Activated CD4-positive, alpha-beta T cell treated with anti-CD3 and anti-CD28 coated beads, Interleukin-2, amount 50 U/mL, for 24 hours (primary cell): ENCODE measurements around the gene CLPTM1.
A peak's percentile ranks its signal among the peaks of the same experiment; 100 is the strongest.
"Not testable (repeated sequence)": the region's sequence is repeated elsewhere in the genome, so short reads cannot be mapped to it uniquely, and the experiment has no call there.

Experiments
- DNase-seq, 2 donors: peaks; one replicate each; pipeline ENCODE4 v3.0.0-alpha.2; 2020; ENCODE audit warnings: low read depth in 1 of 2, low spot score in 1 of 2

Gene CLPTM1, protein sequence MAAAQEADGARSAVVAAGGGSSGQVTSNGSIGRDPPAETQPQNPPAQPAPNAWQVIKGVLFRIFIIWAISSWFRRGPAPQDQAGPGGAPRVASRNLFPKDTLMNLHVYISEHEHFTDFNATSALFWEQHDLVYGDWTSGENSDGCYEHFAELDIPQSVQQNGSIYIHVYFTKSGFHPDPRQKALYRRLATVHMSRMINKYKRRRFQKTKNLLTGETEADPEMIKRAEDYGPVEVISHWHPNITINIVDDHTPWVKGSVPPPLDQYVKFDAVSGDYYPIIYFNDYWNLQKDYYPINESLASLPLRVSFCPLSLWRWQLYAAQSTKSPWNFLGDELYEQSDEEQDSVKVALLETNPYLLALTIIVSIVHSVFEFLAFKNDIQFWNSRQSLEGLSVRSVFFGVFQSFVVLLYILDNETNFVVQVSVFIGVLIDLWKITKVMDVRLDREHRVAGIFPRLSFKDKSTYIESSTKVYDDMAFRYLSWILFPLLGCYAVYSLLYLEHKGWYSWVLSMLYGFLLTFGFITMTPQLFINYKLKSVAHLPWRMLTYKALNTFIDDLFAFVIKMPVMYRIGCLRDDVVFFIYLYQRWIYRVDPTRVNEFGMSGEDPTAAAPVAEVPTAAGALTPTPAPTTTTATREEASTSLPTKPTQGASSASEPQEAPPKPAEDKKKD

DNA sequence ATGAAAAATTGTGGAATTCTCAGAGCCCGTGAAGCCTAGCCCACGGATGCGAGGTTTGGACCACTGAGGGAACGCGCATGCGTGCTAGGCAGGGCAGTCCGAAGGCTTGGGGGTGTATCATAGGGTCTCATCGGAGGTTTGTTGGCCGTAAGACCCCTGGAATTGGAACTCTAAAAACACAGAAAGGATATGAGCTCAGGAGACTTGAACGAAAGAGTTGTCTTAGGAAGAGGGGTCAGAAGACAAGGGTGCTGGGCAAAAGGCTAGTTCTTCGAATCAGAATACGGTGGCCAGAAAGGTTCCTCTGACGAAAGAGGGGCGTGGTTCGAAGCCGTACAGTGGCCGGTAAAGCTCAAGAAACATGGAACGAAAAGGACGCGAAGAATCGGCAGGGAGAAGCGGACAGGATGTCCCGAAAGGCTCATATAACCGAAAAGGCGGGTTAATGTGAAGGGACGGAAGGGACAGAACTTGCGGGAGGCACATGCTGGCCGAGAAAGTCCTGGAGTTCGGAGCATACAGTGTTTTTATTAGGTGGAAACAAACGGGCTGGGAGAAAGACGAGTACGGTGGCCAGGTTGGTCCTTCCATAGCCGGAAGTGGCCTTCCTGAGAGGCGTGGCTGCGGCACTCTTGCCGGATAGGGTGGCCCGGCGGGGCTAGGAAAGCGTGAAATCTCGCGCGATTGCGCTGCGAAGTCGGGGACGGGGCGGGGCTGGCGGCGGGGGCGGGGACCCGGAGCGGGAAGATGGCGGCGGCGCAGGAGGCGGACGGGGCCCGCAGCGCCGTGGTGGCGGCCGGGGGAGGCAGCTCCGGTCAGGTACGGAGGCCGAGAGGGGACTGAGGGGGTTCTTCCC is at the start of gene CLPTM1:
Gene CLPTM1, plus strand, starts transcription at position 732 of the 856 bp plus-strand sequence. Its CDS starts 16 bp downstream, at position 748.
- DNase-seq: peak; percentile 94 to 95

DNA sequence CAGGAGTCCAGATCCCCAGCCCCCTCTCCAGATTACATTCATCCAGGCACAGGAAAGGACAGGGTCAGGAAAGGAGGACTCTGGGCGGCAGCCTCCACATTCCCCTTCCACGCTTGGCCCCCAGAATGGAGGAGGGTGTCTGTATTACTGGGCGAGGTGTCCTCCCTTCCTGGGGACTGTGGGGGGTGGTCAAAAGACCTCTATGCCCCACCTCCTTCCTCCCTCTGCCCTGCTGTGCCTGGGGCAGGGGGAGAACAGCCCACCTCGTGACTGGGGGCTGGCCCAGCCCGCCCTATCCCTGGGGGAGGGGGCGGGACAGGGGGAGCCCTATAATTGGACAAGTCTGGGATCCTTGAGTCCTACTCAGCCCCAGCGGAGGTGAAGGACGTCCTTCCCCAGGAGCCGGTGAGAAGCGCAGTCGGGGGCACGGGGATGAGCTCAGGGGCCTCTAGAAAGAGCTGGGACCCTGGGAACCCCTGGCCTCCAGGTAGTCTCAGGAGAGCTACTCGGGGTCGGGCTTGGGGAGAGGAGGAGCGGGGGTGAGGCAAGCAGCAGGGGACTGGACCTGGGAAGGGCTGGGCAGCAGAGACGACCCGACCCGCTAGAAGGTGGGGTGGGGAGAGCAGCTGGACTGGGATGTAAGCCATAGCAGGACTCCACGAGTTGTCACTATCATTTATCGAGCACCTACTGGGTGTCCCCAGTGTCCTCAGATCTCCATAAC is 49.6 kb upstream of the CLPTM1 start, which contains the start of gene APOE:
Gene APOE, plus strand, starts transcription at position 360 of the 724 bp plus-strand sequence. CDS start 829 bp downstream, outside the sequence.
- no peak for DNase-seq

DNA sequence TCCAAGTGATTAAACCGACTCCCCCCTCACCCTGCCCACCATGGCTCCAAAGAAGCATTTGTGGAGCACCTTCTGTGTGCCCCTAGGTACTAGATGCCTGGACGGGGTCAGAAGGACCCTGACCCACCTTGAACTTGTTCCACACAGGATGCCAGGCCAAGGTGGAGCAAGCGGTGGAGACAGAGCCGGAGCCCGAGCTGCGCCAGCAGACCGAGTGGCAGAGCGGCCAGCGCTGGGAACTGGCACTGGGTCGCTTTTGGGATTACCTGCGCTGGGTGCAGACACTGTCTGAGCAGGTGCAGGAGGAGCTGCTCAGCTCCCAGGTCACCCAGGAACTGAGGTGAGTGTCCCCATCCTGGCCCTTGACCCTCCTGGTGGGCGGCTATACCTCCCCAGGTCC is 47.6 kb upstream of the CLPTM1 start:
- DNase-seq: no peak

DNA sequence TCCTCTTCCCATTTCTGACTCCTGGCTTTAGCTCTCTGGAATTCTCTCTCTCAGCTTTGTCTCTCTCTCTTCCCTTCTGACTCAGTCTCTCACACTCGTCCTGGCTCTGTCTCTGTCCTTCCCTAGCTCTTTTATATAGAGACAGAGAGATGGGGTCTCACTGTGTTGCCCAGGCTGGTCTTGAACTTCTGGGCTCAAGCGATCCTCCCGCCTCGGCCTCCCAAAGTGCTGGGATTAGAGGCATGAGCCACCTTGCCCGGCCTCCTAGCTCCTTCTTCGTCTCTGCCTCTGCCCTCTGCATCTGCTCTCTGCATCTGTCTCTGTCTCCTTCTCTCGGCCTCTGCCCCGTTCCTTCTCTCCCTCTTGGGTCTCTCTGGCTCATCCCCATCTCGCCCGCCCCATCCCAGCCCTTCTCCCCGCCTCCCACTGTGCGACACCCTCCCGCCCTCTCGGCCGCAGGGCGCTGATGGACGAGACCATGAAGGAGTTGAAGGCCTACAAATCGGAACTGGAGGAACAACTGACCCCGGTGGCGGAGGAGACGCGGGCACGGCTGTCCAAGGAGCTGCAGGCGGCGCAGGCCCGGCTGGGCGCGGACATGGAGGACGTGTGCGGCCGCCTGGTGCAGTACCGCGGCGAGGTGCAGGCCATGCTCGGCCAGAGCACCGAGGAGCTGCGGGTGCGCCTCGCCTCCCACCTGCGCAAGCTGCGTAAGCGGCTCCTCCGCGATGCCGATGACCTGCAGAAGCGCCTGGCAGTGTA is 46.9 kb upstream of the CLPTM1 start:
- DNase-seq: no peak

- no peak for DNase-seq
Measured at GRCh38 chr19:44908836-44909261, 46.3 kb upstream of the CLPTM1 start.

- DNase-seq: no peak
Measured at GRCh38 chr19:44909775-44910174, 45.4 kb upstream of the CLPTM1 start.

DNA sequence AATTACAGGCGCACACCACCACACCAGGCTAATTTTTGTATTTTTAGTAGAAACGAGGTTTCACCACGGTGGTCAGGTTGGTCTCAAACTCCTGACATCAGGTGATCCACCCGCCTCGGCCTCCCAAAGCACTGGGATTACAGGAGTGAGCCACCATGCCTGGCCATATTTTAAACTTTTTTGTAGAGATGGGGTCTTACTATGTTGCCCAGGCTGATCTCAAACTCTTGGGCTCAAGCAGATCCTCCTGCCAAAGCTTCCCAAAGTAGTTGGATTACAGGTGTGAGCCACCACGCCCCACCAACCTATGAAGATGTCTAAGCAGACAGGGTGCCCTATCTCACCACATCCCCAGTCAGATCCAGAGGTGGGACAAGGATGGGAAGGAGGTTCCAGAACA is 43.3 kb upstream of the CLPTM1 start:
- DNase-seq: not testable (repeated sequence)

GRCh38 chr19:44912854-44913253 is 42.3 kb upstream of the CLPTM1 start:
- DNase-seq: no peak

DNA sequence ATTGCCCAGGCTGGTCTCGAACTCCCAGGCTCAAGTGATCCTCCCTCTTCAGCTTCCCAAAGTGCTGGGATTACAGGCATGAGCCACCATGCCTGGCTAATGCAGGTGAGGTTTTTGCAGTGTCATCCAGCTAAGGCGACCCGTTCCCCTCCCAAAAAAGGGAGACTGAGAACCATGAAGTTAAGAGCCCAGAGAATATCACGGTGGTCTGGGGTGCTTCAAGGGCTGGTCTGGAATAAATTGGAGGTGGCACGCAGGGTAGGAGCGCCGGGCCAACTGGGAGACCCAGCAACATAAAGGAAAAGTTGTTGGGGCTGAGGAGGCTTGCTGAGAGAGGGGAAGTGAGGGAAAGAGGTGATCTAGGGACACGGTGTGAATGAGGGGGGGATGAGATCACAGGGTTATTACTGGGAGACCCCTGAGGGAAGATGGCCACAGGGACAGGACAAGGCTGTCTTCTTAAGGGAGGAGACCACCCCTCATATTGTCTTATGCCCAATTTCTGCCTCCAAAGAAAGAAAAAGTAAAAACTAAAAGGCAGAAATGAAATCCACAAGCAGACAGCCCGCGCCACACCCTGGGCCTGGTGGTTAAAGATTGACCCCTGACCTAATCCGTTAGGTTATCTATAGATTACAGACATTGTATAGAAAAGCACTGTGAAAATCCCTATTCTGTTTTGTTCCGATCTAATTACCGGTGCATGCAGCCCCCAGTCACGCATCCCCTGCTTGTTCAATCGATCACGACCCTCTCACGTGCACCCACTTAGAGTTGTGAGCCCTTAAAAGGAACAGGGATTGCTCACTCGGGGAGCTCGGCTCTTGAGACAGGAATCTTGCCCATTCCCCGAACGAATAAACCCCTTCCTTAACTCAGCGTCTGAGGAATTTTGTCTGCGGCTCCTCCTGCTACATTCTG is 41.4 kb upstream of the CLPTM1 start:
- DNase-seq: not testable (repeated sequence)

GRCh38 chr19:44914433-44915206 is 40.6 kb upstream of the CLPTM1 start, which contains the start of gene APOC1:
Gene APOC1 (plus strand): TSS chr19:44914608. CDS start chr19:44914892, 284 bp downstream.
- DNase-seq: peak; percentile 51 to 72

- no peak for DNase-seq
Measured at GRCh38 chr19:44924243-44924725, 30.9 kb upstream of the CLPTM1 start.

- DNase-seq: no peak
Measured at GRCh38 chr19:44925114-44925891, 29.9 kb upstream of the CLPTM1 start.

DNA sequence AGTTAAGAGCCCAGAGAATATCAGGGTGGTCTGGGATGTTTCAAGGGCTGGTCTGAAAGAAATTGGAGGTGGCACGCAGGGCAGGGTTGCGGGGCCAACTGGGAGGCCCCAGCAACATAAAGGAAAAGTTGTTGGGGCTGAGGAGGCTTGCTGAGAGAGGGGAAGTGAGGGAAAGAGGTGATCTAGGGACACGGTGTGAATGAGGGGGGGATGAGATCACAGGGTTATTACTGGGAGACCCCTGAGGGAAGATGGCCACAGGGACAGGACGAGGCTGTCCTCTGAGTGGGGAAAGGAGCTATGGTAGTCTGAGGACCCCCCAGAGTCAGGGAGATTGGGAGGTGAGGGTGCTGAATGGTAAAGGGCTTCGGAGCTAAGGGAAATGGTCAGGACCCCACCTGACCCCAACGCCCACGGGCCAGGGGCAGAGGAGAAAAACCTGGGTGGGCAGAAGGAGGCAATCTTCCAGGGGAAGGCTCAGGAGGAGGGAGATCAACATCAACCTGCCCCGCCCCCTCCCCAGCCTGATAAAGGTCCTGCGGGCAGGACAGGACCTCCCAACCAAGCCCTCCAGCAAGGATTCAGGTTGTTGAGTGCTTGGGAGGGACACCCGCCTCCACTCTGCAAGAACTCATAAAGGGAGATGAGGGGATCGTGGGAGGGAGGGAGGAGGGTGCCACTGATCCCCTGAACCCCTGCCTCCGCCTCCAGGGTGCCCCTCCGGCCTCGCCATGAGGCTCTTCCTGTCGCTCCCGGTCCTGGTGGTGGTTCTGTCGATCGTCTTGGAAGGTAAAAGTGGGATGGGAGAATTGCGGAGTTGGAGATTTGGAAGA is 28.7 kb upstream of the CLPTM1 start:
- not testable (repeated sequence) for DNase-seq

DNA sequence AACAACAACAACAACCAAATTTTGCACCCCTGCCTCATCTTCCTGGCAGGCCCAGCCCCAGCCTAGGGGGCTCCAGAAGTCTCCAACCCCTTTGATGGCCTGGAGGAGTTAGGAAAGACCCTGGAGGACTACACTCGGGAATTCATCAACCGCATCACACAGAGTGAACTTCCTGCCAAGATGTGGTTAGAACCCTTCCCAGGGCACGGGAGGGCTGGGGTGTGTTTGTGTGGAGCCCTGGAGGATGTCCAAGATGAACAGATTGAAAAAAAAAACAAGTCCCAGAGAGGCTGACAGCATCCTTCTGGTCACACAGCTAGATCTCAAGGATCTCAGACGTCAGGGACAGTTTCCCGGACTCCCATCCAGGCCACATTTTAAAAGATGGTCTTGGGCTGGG is 27.4 kb upstream of the CLPTM1 start:
- no peak for DNase-seq

GRCh38 chr19:44930088-44930487 is 25.1 kb upstream of the CLPTM1 start:
- DNase-seq: no peak

- no peak for DNase-seq
Measured at GRCh38 chr19:44931541-44931940, 23.6 kb upstream of the CLPTM1 start.
